H1 (cell line): ENCODE measurements around the gene AKAP12. TPM values are rescaled to one million over a fixed set of nuclear protein-coding genes. Genes with fewer than 3 reads are reported as not detected.

Source experiments
- CTCF ChIA-PET: fragments of 300-600 bp; sonication (Branson Sonifier 250); formaldehyde crosslinking; loops from one replicate; lab custom pipeline; 2021; ENCODE audit not compliant: partially characterized antibody; lab: Charles Lee
- POLR2A ChIA-PET: fragments of 300-600 bp; sonication (Branson Sonifier 250); formaldehyde crosslinking; loops from one replicate; lab custom pipeline; 2021; ENCODE audit warnings: inconsistent platforms; ENCODE audit not compliant: partially characterized antibody; lab: Charles Lee
- DNase-seq, 2 experiments: peaks; one replicate each; pipeline versions ENCODE4 v3.0.0 to v3.0.0-alpha.2; 2010 to 2022; ENCODE audit warnings: low spot score in 2 of 2, low read depth in 1 of 2, mixed read lengths in 1 of 2
- FAIRE-seq: peaks from 2 replicates; lab custom pipeline; 2011; peaks lifted over from hg19 to GRCh38; lab: Jason Lieb, UNC
- H2AFZ ChIP-seq: 2 replicates; pipeline ENCODE4 v1.8.1; 2012; ENCODE audit warnings: low read length, inconsistent platforms
- H2AK5ac ChIP-seq: 2 replicates; pipeline ENCODE4 v1.6.1; 2013; ENCODE audit warnings: low read depth, low read length
- H2BK120ac ChIP-seq: replicated peaks from 2 replicates; pipeline ENCODE3; 2013; ENCODE audit warnings: low read depth, low read length, inconsistent platforms
- H2BK12ac ChIP-seq: 2 replicates; pipeline ENCODE4 v1.6.1; 2013; ENCODE audit warnings: low read depth, low read length
- H2BK15ac ChIP-seq: 2 replicates; pipeline ENCODE4 v1.6.1; 2013; ENCODE audit warnings: low read length
- H2BK20ac ChIP-seq: 2 replicates; pipeline ENCODE4 v1.6.1; 2013; ENCODE audit warnings: low read length
- H2BK5ac ChIP-seq: 2 replicates; pipeline ENCODE4 v1.6.1; 2013; ENCODE audit warnings: low read depth, low read length
- H3K14ac ChIP-seq: 2 replicates; pipeline ENCODE4 v1.6.1; 2013; ENCODE audit warnings: inconsistent platforms; ENCODE audit not compliant: insufficient read length
- H3K18ac ChIP-seq: 2 replicates; pipeline ENCODE4 v1.6.1; 2013; ENCODE audit warnings: low read length; ENCODE audit errors: extremely low read depth
- H3K23ac ChIP-seq: 2 replicates; pipeline ENCODE4 v1.6.1; 2013; ENCODE audit warnings: inconsistent platforms; ENCODE audit not compliant: insufficient read length
- H3K23me2 ChIP-seq: 2 replicates; pipeline ENCODE4 v1.6.1; 2013; ENCODE audit warnings: low read depth, low read length
- H3K27ac ChIP-seq: 2 replicates; pipeline ENCODE4 v1.6.1; 2011; ENCODE audit warnings: low read depth, low read length, inconsistent platforms
- H3K27me3 ChIP-seq, 4 experiments: replicated peaks in 1 of 4; 1 replicate in 1 of 4; 2 replicates in 3 of 4; pipeline versions ENCODE4 v1.6.1 to v1.8.1; 2011 to 2013; ENCODE audit warnings: low read length in 3 of 4, mild to moderate bottlenecking in 3 of 4, inconsistent platforms in 2 of 4, mixed read lengths in 2 of 4, moderate library complexity in 1 of 4; ENCODE audit not compliant: control insufficient read depth in 3 of 4, insufficient read depth in 3 of 4; ENCODE audit errors: extremely low read depth in 1 of 4
- H3K36me3 ChIP-seq, 4 experiments: 2 replicates each; pipeline versions ENCODE4 v1.6.1 to v1.8.1; 2011 to 2013; ENCODE audit warnings: mild to moderate bottlenecking in 4 of 4, low read length in 3 of 4, moderate library complexity in 2 of 4, control low read depth in 1 of 4, inconsistent platforms in 1 of 4; ENCODE audit not compliant: insufficient read depth in 4 of 4, control insufficient read depth in 2 of 4
- H3K4ac ChIP-seq: replicated peaks from 2 replicates; pipeline ENCODE3; 2013; ENCODE audit warnings: low read length, low read depth, mixed read lengths, inconsistent platforms; ENCODE audit not compliant: insufficient read length
- H3K4me1 ChIP-seq, 4 experiments: replicated peaks in 1 of 4; 1 replicate in 1 of 4; 2 replicates in 3 of 4; pipeline versions ENCODE4 v1.6.1 to v1.8.1; 2011 to 2013; ENCODE audit warnings: low read length in 3 of 4, inconsistent platforms in 2 of 4, mixed read lengths in 1 of 4; ENCODE audit not compliant: insufficient read depth in 4 of 4, control insufficient read depth in 3 of 4
- H3K4me2 ChIP-seq, 2 experiments: 2 replicates each; pipeline versions ENCODE4 v1.6.1 to v1.8.1; 2011 to 2013; ENCODE audit warnings: low read depth in 2 of 2, low read length in 2 of 2, control low read depth in 1 of 2, inconsistent platforms in 1 of 2, mild to moderate bottlenecking in 1 of 2; ENCODE audit not compliant: insufficient read depth in 1 of 2
- H3K4me3 ChIP-seq, 4 experiments: fragments of 200-600, 300-600 bp in 1 of 4; sonication (generic), shearing (Covaris generic), sonication (Bioruptor Twin) in 1 of 4; 2 replicates each; pipeline versions ENCODE4 v1.5.1 to v1.8.1; 2011 to 2016; ENCODE audit warnings: low read length in 4 of 4, low read depth in 3 of 4, control low read depth in 2 of 4, inconsistent platforms in 2 of 4, mild to moderate bottlenecking in 2 of 4, mixed read lengths in 1 of 4, moderate library complexity in 1 of 4; ENCODE audit not compliant: insufficient read depth in 2 of 4; ENCODE audit errors: extremely low read depth in 1 of 4
- H3K56ac ChIP-seq: replicated peaks from 2 replicates; pipeline ENCODE3; 2013; ENCODE audit warnings: low read depth, mild to moderate bottlenecking, mixed read lengths, low read length, inconsistent platforms; ENCODE audit not compliant: insufficient read length
- H3K79me1 ChIP-seq: 2 replicates; pipeline ENCODE4 v1.6.1; 2013; ENCODE audit warnings: low read depth, low read length, control low read depth
- H3K79me2 ChIP-seq, 2 experiments: 2 replicates each; pipeline versions ENCODE4 v1.6.1 to v1.8.1; 2012 to 2013; ENCODE audit warnings: low read length in 2 of 2, mild to moderate bottlenecking in 2 of 2, inconsistent platforms in 1 of 2; ENCODE audit not compliant: insufficient read depth in 2 of 2, control insufficient read depth in 1 of 2
- H3K9ac ChIP-seq, 4 experiments: replicated peaks in 1 of 4; 1 replicate in 1 of 4; 2 replicates in 3 of 4; pipeline versions ENCODE4 v1.6.1 to v1.8.1; 2011 to 2013; ENCODE audit warnings: low read depth in 3 of 4, low read length in 3 of 4, control low read depth in 2 of 4, mild to moderate bottlenecking in 2 of 4, moderate library complexity in 2 of 4, inconsistent platforms in 1 of 4; ENCODE audit errors: extremely low read depth in 1 of 4
- H3K9me3 ChIP-seq, 2 experiments: 2 replicates each; pipeline versions ENCODE4 v1.6.1 to v1.8.1; 2012 to 2013; ENCODE audit warnings: mild to moderate bottlenecking in 2 of 2, moderate library complexity in 2 of 2, control low read depth in 1 of 2, inconsistent platforms in 1 of 2, low read depth in 1 of 2, low read length in 1 of 2, mixed read lengths in 1 of 2; ENCODE audit not compliant: insufficient read depth in 2 of 2
- H4K20me1 ChIP-seq, 2 experiments: replicated peaks in 1 of 2; 2 replicates each; pipeline versions ENCODE3 to v1.8.1; 2011 to 2013; ENCODE audit warnings: inconsistent platforms in 2 of 2, low read length in 2 of 2, mild to moderate bottlenecking in 1 of 2; ENCODE audit not compliant: insufficient read depth in 2 of 2, control insufficient read depth in 1 of 2
- H4K5ac ChIP-seq: 2 replicates; pipeline ENCODE4 v1.6.1; 2013; ENCODE audit warnings: low read length, low read depth, mixed read lengths, inconsistent platforms; ENCODE audit not compliant: insufficient read length
- H4K8ac ChIP-seq: 2 replicates; pipeline ENCODE4 v1.8.0; 2013; ENCODE audit warnings: mild to moderate bottlenecking, moderate library complexity, low read length, inconsistent platforms; ENCODE audit not compliant: insufficient read depth; ENCODE audit errors: extremely low read depth
- H4K91ac ChIP-seq: replicated peaks from 2 replicates; pipeline ENCODE3; 2013; ENCODE audit warnings: low read length, mixed read lengths, inconsistent platforms; ENCODE audit not compliant: insufficient read length
- BACH1 ChIP-seq: IDR thresholded peaks from 2 replicates; pipeline ENCODE4 v1.6.1; 2012; ENCODE audit warnings: low read length, improper control_type of control experiment
- CBX5 ChIP-seq: fragments of 300-800, 300-1000 bp; sonication (generic); IDR thresholded peaks from 2 replicates; pipeline ENCODE4 v1.7.1; 2016; ENCODE audit warnings: antibody characterized with exemption, low read length, low read depth
- EGR1 ChIP-seq: IDR thresholded peaks from 2 replicates; pipeline ENCODE4 v1.6.1; 2011; ENCODE audit warnings: low read depth, low read length, borderline replicate concordance
- GABPA ChIP-seq: IDR thresholded peaks from 2 replicates; pipeline ENCODE4 v1.6.1; 2011; ENCODE audit warnings: mild to moderate bottlenecking, low read length, moderate library complexity, borderline replicate concordance; ENCODE audit not compliant: insufficient read depth
- RAD21 ChIP-seq, 2 experiments: IDR thresholded peaks in 1 of 2; conservative IDR thresholded peaks in 1 of 2; 2 replicates each; pipeline ENCODE4 v1.6.1; 2011; ENCODE audit warnings: low read depth in 2 of 2, low read length in 2 of 2, improper control_type of control experiment in 1 of 2, inconsistent platforms in 1 of 2, mild to moderate bottlenecking in 1 of 2, moderate library complexity in 1 of 2
- RXRA ChIP-seq: IDR thresholded peaks from 2 replicates; pipeline ENCODE4 v1.6.1; 2011; ENCODE audit warnings: low read depth, mild to moderate bottlenecking, low read length, moderate library complexity; ENCODE audit not compliant: insufficient read depth
- SAP30 ChIP-seq: fragments of 300-600 bp; sonication (generic); IDR thresholded peaks from 2 replicates; pipeline ENCODE4 v1.7.1; 2012; ENCODE audit warnings: low read length, moderate library complexity, mild to moderate bottlenecking, inconsistent platforms; ENCODE audit not compliant: insufficient read depth, insufficient replicate concordance
- SIN3A ChIP-seq, 2 experiments: IDR thresholded peaks in 1 of 2; conservative IDR thresholded peaks in 1 of 2; 2 replicates each; pipeline ENCODE4 v1.6.1; 2011 to 2012; ENCODE audit warnings: low read length in 2 of 2, improper control_type of control experiment in 1 of 2, low read depth in 1 of 2, mild to moderate bottlenecking in 1 of 2
- SP2 ChIP-seq: IDR thresholded peaks from 2 replicates; pipeline ENCODE4 v1.6.1; 2012; ENCODE audit warnings: mild to moderate bottlenecking, low read length, inconsistent platforms
- TAF1 ChIP-seq: IDR thresholded peaks from 2 replicates; pipeline ENCODE4 v1.6.1; 2011; ENCODE audit warnings: mild to moderate bottlenecking, low read depth, low read length
- TEAD4 ChIP-seq: IDR thresholded peaks from 2 replicates; pipeline ENCODE4 v1.6.1; 2012; ENCODE audit warnings: low read depth, low read length, inconsistent platforms, mixed read lengths
- ZNF274 ChIP-seq: IDR thresholded peaks from 2 replicates; pipeline ENCODE4 v1.7.0; 2012; ENCODE audit warnings: low read length, borderline replicate concordance; ENCODE audit errors: extremely low read depth
- WGBS, 2 experiments: shearing (Covaris generic) in 1 of 2; methylation state at CpG; one replicate each; pipeline versions ENCODE4 v1.1.6 to v1.1.7; 2013 to 2015; ENCODE audit warnings: low lambda C conversion rate in 2 of 2, mixed read lengths in 2 of 2, inconsistent platforms in 1 of 2, low coverage in 1 of 2, missing lambda C conversion rate in 1 of 2; ENCODE audit not compliant: insufficient replicate concordance in 2 of 2, insufficient coverage in 1 of 2, insufficient read length in 1 of 2; ENCODE audit errors: extremely low coverage in 1 of 2, missing lambda C conversion rate in 1 of 2; 5-methylcytosine and 5-hydroxymethylcytosine counted together
- polyA plus RNA-seq, 7 experiments: library from polyadenylated mRNA; depleted of rRNA in 3 of 7; stranded (reverse) in 5 of 7; unstranded in 2 of 7; fragments of >200 nt in 5 of 7; fragments of 200-250 nt in 2 of 7; gene quantifications; 1 replicate in 5 of 7; 2 replicates in 1 of 7; 4 replicates in 1 of 7; pipeline versions ENCODE4 v1.2.1 to v1.2.3, GENCODE V29; 2011 to 2013; ENCODE audit warnings: missing spikeins in 2 of 7, mixed read lengths in 2 of 7
- total RNA-seq: library from RNA; stranded (reverse); fragmentation: NEBNext Ultra II Directional; extraction: Animal tissue kit (Norgen Biotek cat#: 25700); gene quantifications from 2 replicates; pipeline ENCODE4 v1.2.1, GENCODE V29; 2021
- TF ChIP-seq, protein P1 (sequence below): IDR thresholded peaks from 2 replicates; pipeline ENCODE4 v1.6.1; 2011; ENCODE audit warnings: low read depth, mild to moderate bottlenecking, low read length; ENCODE audit not compliant: insufficient read depth

AKAP12 gene
- total and polyA plus RNA-seq, 2 of the 8 experiments (the other 6 are each of a cell fraction or from before 2014, with no cell fraction given), result 14.6 to 79.2 TPM

GRCh38 chr6:151191527-151191926, 48.2 kb upstream of the AKAP12 start:
- H3K79me2 ChIP-seq, result no peaks in the 10 kb centered on the region
- H3K79me1 ChIP-seq, result no peaks in the 10 kb centered on the region
- no peaks in the 10 kb centered on the region for H3K9me3 ChIP-seq
- no peaks in the 10 kb centered on the region for H3K27me3 ChIP-seq
- 96% methylated on average over 4 of the region's 4 CpGs; no CpG with 5 or more reads in 1 of the 2 experiments for WGBS, 2 experiments
- ChIA-PET POLR2A (no interaction called here), CTCF (no interaction called here)
- no peak for FAIRE-seq
- H2AK5ac ChIP-seq, result no peak overlapping the region
- no peak overlapping the region for H2AFZ ChIP-seq
- H3K9ac ChIP-seq, result no peak overlapping the region
- no peak overlapping the region for H3K14ac ChIP-seq
- no peak overlapping the region for H3K4ac ChIP-seq
- no peak overlapping the region for H2BK120ac ChIP-seq
- DNase-seq, result no peak
- no peak overlapping the region for H4K91ac ChIP-seq
- no peak overlapping the region for H2BK5ac ChIP-seq
- H3K23me2 ChIP-seq, result no peaks in the 10 kb centered on the region
- no peak overlapping the region for H3K18ac ChIP-seq
- H2BK12ac ChIP-seq, result no peak overlapping the region
- H3K4me2 ChIP-seq, result no peak overlapping the region
- no peak overlapping the region for H3K27ac ChIP-seq
- H4K20me1 ChIP-seq, result no peaks in the 10 kb centered on the region
- no peak overlapping the region for H2BK15ac ChIP-seq
- H3K4me3 ChIP-seq, result no peak overlapping the region
- no peaks in the 10 kb centered on the region; a peak in 1 of 7 replicates for H3K4me1 ChIP-seq
- no peak overlapping the region for H4K5ac ChIP-seq
- H2BK20ac ChIP-seq, result no peak overlapping the region
- no peaks in the 10 kb centered on the region for H3K36me3 ChIP-seq
- H3K23ac ChIP-seq, result no peak overlapping the region
- H4K8ac ChIP-seq, result no peak overlapping the region
- H3K56ac ChIP-seq, result no peak overlapping the region
- TF ChIP-seq SIN3A (conservative IDR thresholded peaks at IDR 0.05 in 1 of 2, IDR thresholded peaks at IDR 0.05 in 1 of 2; ENCODE audit: low read depth in 1 of 2, low read length in 2 of 2) (no peak), SP2 (no peak), EGR1 (no peak), TEAD4 (no peak), GABPA (no peak), BACH1 (no peak), TAF1 (no peak), SAP30 (no peak), RXRA (no peak), CBX5 (no peak), RAD21 (IDR thresholded peaks at IDR 0.05 in 1 of 2, conservative IDR thresholded peaks at IDR 0.05 in 1 of 2; ENCODE audit: low read depth in 2 of 2, low read length in 2 of 2) (no peak), ZNF274 (no peak)
- TF ChIP-seq, protein P1, sequence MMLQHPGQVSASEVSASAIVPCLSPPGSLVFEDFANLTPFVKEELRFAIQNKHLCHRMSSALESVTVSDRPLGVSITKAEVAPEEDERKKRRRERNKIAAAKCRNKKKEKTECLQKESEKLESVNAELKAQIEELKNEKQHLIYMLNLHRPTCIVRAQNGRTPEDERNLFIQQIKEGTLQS, result no peak
